ENCODE measurements around the gene SMPD3.

SMPD3 gene

GRCh38 chr16:68367440-68367839 lies 80.9 kb downstream of the SMPD3 start:
- FAIRE-seq: no peak

GRCh38 chr16:68367030-68367429 lies 81.3 kb downstream of the SMPD3 start:
- FAIRE-seq: no peak

- no peak for FAIRE-seq
Measured at GRCh38 chr16:68366062-68366461, 82.2 kb downstream of the SMPD3 start.

GRCh38 chr16:68365167-68365817 lies 83.0 kb downstream of the SMPD3 start:
- no peak for FAIRE-seq

GRCh38 chr16:68364561-68364998 lies 83.7 kb downstream of the SMPD3 start:
- no peak for FAIRE-seq

- no peak for FAIRE-seq
Measured at GRCh38 chr16:68363658-68364521, 84.4 kb downstream of the SMPD3 start.

- FAIRE-seq: no peak
Measured at GRCh38 chr16:68362947-68363657, 85.2 kb downstream of the SMPD3 start.

- no peak for FAIRE-seq
Measured at GRCh38 chr16:68362262-68362913, 85.9 kb downstream of the SMPD3 start.

- no peak for FAIRE-seq
Measured at GRCh38 chr16:68361485-68361884, 86.8 kb downstream of the SMPD3 start.

GRCh38 chr16:68360956-68361355 lies 87.4 kb downstream of the SMPD3 start:
- no peak for FAIRE-seq

- no peak for FAIRE-seq
Measured at GRCh38 chr16:68360547-68360946, 87.8 kb downstream of the SMPD3 start.

- no peak for FAIRE-seq
Measured at GRCh38 chr16:68359398-68360191, 88.7 kb downstream of the SMPD3 start.

GRCh38 chr16:68358951-68359350 lies 89.4 kb downstream of the SMPD3 start:
- FAIRE-seq: no peak

GRCh38 chr16:68357923-68358322 lies 90.4 kb downstream of the SMPD3 start:
- FAIRE-seq: no peak

- no peak for FAIRE-seq
Measured at GRCh38 chr16:68357521-68357922, 90.8 kb downstream of the SMPD3 start.

- FAIRE-seq: no peak
Measured at GRCh38 chr16:68356919-68357286, 91.4 kb downstream of the SMPD3 start.

GRCh38 chr16:68356249-68356918 lies 91.9 kb downstream of the SMPD3 start:
- no peak for FAIRE-seq

- FAIRE-seq: no peak
Measured at GRCh38 chr16:68355447-68356248, 92.7 kb downstream of the SMPD3 start.

- FAIRE-seq: no peak
Measured at GRCh38 chr16:68354816-68355215, 93.5 kb downstream of the SMPD3 start.

GRCh38 chr16:68353366-68353765 lies 94.9 kb downstream of the SMPD3 start:
- FAIRE-seq: no peak

GRCh38 chr16:68351991-68352431 lies 96.3 kb downstream of the SMPD3 start:
- FAIRE-seq: no peak
